Measurements from ENCODE around the gene C9orf152.

GRCh38 chr9:110160123-110160522 lies 47.8 kb downstream of the C9orf152 start:
- TF ChIP-seq CTCF (IDR thresholded peaks at IDR 0.05) (no peak), POLR2A (IDR thresholded peaks at IDR 0.05) (no peak)

Data from adrenal gland (tissue), 5 donors.